CD4-positive, alpha-beta T cell treated with Interleukin-4 for 4 hours (primary cell): Measurements from ENCODE around the gene LEO1.

Experiments used
- DNase-seq: peaks from one replicate; pipeline ENCODE4 v3.0.0-alpha.2; 2020

The LEO1 gene

DNA sequence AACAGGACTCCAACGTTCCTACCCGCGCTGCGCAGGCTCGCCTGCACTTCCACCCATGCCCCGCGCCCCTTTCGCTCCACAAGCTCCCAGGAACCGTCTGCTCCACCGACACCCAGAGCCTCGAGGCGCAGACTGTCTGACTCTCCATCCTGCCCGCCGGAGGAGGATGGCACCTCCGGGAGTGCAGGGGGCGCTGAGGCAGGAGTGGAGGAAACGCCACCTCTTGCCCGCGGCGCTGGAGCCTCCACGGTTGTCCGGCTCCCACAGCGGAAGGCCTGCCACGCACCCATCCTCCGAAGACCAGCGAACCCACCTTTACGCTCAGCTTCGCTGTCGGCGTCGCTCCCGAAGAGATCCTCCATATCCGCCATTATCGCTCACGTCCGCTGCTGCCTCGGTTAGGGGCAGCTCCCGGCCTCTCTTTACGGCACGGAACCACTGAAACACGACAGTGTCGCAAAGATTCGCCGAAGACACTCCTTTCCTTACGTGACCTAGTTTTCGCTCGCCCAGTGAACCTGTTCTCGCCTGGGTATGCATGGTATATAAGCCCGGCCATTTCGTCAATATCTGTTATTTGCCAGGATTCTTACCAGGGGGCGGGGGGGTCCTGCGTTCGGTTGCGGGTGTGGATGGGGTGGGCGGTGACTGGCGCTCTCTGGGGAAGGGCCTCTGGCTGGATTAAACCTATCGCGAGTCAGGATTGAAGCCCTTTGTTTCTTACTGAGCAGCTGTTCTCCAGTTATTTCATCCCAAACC, at the start of gene LEO1:
Gene LEO1 (minus strand): TSS at position 404 of the 759 bp plus-strand sequence. CDS start 33 bp downstream, at position 371.
- peak; percentile 96 for DNase-seq

DNA sequence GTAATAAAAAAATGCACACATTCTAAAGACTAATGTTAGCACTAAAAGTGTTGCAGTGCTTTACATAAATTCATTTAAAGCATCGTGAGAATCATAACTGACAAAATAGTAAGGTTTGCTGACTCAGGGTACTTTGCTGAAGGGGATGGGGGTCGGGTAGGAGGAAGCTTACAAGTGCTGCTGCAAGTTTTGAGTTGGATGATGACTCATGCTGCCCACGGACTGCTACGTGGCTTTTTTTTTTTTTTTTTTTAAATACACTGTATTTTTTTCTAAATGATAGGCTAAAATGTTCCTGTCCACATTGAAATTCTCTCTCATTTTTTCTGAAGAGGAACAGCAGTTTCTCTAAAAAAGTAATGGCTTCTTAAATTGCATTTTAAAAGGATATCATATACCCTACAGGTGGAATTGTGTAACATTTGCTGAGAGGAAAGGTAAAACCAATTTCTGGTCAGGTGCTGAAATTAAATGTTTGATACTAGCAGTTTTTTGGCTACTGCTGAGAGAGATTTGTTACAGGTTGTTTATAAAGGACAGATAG, 49.6 kb upstream of the LEO1 start:
- DNase-seq, result peak; percentile 90

DNA sequence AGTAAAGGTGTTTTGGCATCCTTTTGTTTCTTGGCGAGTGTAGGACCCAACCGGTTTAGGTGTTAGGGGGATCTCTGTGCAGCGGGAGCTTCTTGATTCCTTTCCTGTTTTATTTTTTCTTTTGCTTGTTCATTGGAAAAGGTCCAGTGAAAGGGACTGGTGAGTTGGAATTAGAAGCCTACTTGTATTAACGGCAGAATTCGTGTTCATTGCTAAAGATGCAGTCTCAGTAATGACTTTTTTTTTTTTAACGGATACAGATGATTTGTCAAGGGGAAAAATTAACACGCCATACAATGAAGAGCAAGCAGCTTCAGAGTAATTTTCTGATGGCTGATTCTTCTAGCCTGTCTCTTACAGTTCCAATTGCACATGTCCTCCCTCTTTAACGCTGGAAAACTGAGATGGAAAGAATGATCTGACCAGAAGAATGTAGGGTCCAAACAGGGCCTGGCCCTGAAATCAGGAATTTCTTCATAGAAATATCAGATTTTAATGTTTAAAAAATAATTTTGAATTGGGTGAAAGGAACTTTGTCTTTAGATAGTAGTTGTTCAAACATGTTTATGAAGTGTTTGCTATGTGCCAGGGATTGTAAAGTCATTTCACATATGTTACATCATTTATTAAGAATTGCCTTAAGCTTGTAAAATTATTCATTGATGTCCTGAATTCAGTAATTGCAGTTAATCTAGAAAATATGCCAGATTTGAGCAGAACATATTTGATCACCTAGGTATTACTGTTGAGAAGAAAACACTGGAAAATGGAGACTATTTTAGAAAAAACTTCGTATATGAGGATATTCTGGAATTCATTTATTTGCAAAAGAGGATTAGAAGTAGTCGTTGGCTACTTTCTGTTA, 48.9 kb upstream of the LEO1 start:
- DNase-seq, result no peak

DNA sequence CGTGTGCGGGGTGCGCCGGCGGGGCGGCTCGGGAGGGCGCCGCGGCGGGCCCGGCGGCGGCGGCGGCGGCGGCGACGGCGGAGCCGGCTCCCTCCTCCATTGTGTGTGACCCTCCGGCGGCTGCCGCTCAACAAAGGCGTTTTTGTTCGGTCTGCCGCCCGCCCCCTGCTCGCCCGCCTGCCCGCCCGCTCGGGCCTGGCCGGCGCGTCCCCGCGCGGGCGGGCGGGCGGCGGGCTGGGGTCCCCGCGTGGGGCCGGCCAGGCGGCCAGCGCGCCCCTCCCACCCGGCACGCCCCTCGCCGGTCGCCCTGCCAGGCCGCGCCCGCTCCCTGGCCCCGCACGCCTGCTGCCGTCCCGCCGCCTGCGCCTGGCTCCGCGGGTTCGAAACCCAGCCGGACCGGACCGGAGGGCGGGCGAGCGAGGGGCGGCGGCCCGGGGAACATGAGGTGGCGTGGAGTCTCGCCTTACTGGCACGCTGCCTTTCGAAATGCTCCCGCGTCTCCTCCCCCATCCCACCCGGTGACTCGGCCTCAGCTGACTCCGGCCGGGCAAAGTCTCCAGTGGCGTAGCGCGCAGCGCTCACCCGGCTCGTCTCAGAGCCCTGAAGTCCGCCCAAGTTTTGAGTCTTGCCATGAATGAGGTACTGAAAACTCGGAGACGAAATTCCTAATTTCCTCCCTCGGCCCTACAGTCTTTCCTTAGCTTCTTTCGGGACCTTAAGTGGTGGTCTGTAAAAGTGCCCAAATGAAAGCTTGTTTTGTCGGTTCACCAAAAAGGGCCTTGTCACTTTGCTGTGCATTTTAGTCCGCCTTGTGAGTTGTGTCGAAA, 48.0 kb upstream of the LEO1 start:
- DNase-seq, result peak; percentile 49

DNA sequence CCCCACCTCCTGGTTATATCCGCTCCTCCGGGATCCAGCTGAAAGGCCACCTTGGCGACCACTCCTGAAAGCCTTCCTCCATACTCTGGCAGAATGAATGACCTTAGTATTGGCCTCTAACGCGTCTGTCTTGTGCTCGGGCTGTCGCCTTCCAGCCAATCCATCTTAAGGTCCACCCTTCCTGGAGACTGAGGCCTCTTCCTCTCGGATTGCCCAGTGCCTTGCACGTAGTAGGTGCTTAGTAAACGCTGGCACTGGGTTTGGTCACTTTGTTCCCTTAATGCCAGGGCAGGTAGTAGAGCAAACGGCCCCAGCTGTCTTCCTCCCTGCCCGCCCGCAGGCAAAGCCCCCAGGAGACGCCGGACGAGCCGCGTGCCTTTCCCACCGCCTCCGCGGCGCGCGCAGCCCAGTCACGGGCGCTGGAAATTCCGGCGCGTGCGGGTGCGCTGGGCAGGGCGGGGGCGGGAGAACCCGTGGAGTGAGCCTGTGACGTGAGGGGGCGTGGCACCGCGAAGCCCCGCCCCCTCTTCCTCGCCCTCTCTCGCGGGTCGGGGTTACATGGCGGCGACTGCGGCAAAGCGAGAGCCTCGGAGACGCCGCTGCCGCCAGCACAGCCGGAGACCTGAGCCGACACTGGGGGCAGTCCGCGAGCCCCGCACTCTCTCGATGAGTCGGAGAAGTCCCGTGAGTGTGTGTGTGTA, 47.3 kb upstream of the LEO1 start, which contains the start of gene MAPK6:
Gene MAPK6 (plus strand): TSS at position 527 of the 701 bp plus-strand sequence. CDS start 27,242 bp downstream, outside the sequence.
- DNase-seq, result peak; percentile 91

DNA sequence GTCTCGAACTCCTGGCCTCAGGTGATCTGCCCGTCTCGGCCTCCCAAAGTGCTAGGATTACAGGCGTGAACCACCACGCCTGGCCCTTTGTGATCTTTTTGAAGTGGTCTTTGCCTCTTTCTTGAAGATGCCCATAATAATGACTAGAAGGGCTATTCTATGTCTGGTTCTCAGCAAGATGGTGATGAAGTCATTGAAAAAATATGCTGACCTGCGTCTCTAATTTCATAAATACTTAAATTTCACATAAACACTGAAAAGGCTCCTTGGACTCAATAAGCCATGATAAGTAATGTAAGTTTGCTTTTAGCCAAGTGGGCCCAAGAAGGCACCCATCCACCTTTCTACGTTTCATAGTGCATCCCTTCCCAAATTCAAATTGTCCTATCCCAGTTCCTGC, 46.7 kb upstream of the LEO1 start:
- DNase-seq, result no peak

DNA sequence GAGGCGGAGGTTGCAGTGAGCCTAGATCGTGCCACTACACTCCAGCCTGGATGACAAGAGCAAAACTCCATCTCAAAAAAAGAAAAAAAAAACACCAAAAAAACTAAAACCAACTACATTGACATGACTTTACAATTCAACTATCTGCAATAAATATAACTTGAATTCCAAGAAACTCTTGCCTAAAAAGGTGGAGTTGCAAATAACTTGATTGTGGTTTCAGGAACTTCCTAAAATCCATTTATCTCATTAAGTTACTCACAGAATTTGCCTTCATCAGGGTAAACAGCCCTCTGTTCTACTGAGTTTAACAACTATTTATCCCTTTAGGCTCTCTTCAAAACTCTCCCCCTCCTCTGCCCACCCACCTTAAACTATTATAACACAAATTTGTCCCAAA, 44.7 kb upstream of the LEO1 start:
- DNase-seq, result no peak

DNA sequence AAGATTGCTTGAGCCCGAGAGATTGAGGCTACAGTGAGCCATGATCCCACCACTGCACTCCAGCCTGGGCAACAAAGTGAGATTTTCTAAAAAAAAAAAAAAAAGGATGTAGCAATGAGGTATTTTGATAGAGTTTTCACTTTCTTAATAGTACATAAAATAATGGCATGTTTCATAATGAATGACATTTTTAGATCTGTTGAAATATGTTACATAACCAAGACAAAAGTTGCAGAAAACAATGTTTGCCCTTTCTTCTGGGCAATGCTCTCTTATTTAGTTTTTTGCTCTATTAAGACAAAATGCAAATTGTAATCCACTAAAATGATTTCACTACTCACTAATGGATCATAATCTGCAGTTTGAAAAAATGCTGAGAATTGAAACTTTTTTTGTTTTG, 43.0 kb upstream of the LEO1 start:
- no peak for DNase-seq

DNA sequence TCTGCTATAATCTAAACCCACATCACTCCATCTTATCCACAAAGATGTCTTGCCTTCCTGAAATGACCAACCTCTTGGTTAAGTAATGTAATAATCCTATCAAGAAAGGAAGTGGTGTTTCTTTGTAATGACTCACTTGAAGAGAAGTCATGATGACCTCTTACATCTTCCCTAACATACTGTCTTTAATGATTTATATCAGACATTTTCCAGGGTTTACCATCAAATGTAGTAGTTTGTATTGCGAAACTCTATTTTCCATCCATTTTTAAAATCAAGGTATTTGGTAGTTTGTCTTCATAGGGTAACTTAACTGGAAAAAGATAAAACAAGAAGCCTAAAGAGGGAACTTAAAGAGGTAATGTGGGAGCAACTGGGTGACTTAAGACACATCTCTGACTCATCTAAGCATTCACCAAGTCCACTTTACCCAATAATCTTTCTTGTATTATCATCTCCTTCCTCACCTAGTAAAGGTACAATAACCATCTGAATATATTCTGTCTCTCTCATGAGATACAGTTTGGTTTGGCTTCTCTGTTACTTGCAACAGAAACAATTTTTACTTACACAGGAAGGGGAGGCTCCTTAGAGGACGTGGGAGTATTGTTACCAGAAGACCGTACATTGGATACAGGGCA, 41.7 kb upstream of the LEO1 start:
- DNase-seq, result no peak

DNA sequence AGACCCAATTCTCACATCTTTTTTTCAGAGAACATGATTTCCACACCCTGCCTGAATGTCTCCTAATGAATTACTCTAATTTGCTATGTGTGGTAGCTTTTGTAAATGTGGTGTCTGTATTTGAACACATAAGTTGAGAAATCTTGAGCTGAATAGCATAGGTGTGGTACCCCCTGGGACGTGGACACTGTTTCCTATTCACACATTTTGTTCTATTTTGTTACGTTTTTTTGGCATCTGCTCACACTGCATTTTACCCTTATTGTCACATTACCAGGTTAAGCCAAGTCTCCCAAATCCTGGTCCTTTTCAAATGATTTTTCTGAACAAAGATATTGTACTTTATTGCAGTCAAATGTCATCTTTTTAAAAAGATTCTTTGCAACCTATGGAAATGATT, 40.6 kb upstream of the LEO1 start:
- no peak for DNase-seq

DNA sequence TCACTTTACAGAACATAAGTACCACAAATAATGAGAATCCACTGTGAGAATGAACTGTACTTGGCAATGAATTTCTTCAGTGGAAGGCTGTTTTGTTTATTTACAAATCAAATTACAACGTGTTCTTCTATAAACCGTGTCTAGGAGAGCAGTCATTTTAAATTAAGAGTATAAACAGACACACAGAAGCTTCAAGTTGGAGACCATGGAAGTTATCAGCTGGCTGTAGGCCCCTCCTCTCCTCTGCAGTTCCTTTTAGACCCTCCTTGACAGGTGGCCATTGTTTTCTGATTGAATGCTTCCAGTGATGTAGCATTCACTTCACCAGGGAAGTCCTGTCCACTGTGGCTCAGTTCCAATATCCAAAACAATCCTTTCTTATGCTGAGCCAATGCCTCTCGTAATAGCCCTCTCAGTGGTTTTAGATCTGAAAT, 40.1 kb upstream of the LEO1 start:
- DNase-seq, result no peak

DNA sequence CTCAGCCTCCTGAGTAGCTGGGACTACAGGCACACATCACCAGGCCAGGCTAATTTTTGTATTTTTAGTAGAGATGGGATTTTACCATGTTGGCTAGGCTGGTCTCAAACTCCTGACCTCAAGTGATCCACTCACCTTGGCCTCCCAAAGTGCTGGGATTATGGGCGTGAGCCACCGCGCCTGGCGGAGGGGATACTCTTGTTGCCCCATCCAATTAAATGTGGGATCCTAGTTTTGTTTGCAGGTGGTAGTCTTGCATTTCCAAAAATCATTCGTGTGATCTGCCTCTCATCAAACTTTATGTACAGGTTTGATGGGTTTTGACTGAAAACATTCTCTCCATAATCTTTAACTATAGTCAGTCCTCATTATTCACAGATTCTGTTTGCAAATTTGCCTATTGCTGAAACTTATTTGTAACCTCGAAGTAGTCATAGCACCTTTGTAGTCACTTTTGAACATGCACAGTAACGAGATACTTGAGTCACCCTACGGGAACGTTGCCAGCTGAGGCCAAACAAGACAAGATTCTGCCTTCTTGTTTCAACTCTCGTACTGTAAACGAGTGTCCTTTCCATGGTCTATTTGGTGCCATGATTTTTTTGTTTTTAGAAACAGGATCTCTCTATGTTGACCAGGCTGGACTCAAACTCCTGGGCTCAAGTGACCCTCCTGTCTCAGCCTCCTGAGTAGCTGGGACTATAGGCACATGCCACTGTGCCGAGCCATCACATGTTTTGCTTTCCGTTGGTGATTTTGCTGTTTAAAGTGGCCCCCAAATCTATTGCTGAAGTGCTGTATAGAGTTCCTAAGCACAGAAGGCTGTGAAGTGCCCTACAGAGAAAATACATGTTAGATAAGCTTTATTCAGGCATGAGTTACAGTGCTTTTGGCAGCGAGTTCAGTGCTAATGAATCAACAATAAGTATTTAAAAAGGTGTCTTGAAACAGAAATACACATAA, 39.3 kb upstream of the LEO1 start:
- DNase-seq, result peak; percentile 38

DNA sequence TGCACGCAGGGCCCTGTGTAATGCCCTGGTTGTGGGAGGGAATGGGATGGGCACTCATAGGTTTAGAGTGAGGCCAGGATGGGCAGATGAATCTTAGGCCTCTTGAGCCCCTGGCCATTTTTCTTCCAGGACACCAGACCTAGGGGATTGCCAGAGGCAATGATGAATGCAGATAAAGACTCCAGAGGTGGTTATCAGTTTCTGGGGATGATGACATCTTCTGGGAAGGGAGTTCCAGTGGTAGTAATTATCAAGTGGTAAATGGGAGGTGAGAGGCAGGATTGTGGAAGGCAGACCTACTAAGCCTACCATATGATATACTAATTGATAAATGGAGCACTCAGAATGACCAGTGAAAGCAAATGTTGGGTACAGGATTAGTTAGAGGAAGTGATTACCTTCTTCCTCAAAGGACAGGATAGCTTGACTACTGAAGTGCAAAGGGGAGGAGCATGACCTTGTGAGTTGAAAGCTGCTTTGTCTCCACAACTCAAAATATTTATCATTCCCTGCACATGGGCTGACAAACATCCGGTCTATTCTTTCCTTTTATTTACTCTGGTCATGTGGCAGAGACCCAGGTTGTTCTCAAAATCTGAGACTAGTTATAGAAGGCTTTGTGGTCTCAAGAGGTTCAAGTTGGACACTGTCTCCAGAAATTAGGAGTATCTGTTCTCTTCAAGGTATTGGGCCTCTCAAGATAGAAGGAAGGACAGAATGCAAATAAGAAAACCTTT, 37.3 kb upstream of the LEO1 start:
- no peak for DNase-seq

DNA sequence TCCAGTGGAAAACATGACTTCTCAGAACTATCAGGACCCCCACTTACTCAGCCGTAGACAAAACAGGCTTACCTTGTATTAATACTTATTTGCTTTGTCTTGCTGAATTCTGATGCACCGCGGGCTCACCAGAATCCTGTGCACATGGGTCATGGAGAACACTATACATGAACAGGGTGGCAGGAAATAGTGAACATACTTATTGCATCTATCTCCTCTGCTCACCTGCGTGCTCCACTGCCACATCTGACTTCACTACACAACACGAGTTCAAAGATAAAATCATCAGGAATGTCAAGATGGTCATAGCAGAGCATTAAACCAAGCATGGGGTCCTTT, 36.8 kb upstream of the LEO1 start:
- DNase-seq, result no peak

DNA sequence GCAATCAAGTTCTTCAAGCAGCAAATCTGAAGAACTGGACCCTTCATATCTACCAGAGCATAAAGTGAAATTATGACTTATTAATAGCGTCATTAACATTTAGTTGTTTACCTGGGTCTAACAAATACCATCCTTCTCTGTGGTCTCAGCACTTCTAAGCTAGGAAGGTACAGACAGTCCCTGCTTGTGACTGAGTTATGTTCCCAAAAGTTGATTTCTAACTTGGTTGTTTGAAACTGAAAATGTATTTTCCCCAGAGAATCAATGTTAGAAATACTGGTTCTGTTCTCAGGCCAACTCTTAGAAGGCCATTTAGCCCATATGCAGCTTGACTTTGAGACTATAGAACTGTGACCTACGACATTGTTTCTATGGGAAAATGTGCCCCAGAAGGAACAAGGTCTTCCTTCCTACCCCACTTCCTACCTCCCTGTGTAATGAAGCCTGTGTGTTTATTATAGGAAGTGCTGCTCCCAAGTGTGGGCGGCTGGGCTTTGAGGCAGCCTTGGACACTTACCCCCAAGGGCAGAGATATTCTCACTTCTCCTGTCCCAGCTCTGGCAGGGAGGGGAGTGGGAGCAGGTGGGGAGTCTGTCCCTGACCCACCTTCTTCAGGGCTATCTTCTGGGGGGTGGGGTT, 35.2 kb upstream of the LEO1 start:
- DNase-seq, result no peak

DNA sequence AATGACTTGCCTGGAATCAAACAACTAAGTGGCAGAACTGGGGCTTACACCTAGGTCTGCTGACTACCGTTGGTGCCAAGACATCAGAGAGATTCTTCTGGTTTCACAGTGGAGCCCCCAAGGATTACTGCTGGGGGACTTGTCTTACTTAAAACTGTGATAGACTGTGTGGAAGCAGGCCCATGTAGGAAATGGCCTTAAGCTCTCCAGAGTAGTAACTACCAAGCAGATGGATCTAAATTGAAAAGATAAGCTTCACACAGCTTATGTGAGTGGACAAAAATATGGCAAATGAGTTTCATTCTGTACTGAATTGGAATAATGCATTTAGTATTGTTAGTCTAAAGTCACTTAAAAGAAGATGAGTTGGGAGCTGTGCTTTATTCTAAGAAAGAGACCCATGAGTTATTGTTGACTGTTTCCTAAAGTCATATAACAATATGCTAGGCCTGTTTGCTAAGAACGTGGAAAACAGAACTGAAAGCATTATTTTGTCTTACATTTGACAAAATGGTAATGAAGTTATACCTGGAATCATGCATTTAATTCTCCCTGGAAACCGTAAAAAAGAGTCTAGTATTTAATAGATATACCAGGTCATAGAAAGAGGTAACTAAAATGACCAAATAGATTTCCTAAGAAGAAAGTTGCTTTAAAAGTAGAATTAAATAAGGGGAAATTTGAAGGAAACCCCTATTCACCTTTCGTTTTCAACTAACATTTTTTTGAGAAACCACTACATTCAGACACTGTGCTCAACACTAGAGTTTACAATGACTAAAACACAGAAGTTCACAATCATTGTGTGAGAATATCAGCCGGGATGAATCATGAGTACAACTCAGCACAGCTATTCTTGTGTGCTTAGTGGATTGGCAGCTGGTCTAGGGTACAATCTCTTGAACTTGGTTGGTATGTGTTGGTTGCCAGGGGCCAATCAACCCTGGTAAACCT, 34.4 kb upstream of the LEO1 start:
- DNase-seq, result peak; percentile 55

DNA sequence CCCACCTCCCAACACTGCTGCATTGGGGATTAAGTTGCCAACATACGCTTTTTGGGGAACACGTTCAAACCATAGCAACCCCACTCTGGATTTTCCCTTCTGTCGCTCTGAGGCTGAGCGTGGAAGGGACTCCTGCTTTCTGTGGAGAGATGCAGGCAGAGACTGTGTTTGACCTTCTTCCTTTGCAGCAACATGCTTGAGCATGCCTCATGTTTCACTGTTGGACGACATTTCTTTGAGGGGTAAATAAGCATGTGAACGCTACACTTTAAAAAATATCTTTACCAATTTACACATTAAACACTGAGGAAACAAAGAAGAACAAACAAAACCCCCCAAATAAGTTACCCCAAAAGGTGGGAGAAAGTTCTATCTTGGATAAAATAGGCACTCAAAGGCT, 33.2 kb upstream of the LEO1 start:
- DNase-seq, result no peak

DNA sequence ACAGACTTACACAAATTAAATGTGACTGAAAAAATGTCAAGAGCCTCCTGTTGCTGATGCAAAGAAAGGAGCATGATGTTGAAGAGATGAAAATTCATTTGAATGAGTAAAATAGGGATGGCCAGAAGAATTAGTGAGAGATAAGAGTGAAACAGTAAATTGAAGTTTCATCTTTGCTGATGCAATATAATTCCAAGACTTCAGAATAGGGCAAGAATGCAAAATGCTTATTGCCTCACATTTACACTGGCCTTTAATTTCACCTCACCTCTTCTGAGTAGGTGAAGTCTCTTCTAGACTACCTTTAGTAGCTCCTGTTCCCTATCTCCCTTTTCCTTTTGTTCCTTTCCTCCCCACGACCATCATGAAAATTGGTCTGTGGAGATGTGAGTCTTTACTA, 32.1 kb upstream of the LEO1 start:
- DNase-seq, result no peak
